HG02943 (cell line): ENCODE results near the gene MSMP.

Source experiments
- ATAC-seq: cut with Tn5 transposase; IDR thresholded peaks from one replicate; pipeline ENCODE4 v1.9.1; 2021; ENCODE audit warnings: mild to moderate bottlenecking, low read depth, moderate library complexity; ENCODE audit not compliant: unreplicated experiment

MSMP gene

GRCh38 chr9:35754264-35754663 lies at the start of gene MSMP:
TSS of gene MSMP (minus strand) at chr9:35754276. CDS start at chr9:35754129, 147 bp downstream.
- no peak for ATAC-seq

DNA sequence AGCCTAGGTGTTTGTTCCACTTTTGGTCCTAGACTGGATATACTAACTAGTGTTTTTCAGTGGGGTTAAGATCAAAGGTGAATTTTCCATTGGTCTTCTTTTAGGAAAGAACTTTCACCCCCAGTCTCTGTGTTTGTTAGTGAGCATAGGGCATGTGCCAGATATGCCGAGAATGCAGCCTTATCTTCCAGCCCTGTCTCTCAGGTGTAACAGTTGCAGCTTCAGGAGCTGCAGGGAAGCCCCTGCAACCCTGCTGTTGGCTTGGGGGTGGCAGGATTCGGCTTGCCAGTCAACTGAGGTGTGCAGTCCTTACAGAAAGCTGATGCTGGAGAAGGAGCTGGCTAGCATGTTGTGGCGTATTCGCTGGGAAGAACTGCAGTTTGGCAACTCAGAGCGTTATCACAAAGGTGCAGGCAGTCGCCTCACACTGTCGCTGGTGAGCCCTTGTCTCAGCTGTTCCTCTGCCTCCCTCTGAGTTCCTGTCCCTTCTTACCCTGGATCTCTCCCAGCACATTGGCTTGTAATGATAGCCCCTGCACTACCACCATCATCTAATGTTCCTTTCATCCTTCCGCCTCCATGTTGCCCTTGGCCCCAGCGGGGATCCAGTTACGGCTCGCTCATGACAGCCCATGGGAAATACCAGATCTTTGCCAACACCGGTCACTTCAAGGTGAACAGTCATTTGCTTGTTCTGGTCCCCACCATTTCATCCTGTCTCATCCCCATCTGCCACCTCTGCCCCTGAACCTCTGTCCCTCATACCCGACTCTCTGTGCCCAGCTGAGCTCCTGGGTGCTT lies 47.5 kb upstream of the MSMP start:
- no peak for ATAC-seq

DNA sequence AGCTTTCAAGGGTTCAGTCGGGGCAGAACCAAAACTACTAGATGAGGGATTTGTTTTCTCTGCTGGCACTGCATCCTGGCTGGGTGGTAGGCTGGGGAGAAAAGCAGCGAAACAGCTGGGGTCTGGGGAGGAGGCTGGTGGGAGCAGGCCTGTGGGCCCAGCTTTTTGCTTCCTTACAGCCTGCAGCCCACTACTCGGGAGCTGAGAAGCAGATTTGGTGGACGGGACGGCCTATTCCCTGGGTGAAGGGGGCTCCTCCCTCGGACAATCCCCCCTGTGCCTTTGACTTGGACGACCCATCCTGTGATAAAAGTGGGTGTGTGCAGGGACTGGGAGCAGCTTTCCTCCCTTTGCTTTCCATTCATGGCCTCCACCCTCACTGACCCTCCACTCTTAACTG lies 46.5 kb upstream of the MSMP start:
- no peak for ATAC-seq

GRCh38 chr9:35798658-35799374 lies 44.7 kb upstream of the MSMP start:
- no peak for ATAC-seq

DNA sequence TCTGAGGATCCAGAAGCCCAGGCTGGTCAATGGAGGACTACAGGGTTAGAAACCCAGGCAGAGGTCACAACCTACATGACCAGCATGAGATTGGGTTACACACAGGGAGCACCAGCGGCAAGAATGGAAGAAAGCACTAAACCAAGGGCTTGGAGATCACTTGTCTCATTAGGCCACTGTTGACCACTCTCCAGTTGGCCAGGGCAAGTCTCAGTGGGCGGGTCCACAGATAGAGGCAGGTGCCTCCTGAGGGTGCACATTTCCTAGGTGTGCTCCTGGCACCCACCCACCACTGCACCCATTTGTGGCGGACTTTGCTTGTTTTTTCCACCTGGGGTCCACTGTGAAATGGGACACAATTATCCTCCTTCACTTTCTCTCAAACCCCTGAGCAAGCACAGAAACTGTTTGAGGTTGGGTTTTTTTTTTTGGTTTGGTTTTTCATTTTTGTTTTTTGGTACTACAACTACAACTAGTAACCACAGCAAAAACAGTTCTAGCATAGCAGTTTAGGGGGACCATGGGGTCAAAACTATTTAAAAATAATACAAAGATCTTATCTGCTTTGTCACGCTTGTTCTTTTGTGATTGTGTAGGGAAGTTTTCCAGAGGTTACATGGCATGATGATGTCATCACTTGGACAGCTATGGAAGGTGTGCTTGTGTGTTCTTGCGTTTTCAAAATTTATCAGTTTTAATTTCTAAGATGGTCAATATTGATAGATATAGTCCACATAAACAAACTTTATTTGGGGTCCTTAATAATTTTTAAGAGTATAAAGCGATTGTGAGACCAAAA lies 43.4 kb upstream of the MSMP start:
- no peak for ATAC-seq

DNA sequence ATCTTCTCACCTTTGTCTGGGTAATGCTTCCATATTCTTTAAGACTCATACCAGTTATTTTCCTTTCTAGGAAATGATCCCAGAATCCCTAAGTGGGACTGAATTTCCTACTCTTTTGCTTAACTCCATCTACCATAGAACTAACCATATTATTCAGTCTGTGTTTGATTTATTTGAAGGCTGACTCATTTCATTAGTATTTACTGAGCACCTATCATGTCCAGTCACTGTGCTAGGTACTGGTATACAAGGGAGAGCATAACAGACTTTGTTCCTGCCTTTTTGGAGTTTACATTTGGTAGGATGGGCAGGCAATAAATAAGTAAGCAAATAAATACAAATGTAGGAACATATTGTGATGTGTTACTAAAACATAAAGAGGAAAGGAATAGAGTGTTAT lies 41.6 kb upstream of the MSMP start:
- ATAC-seq: no peak

GRCh38 chr9:35793461-35793860 lies 39.4 kb upstream of the MSMP start:
- no peak for ATAC-seq

GRCh38 chr9:35792826-35793225 lies 38.8 kb upstream of the MSMP start:
- no peak for ATAC-seq

GRCh38 chr9:35792024-35792813 lies 38.1 kb upstream of the MSMP start:
- ATAC-seq: no peak

GRCh38 chr9:35791297-35791921 lies 37.3 kb upstream of the MSMP start, which contains the start of gene NPR2:
TSS of gene NPR2 (plus strand) at chr9:35791591. CDS start at chr9:35792409, 818 bp downstream.
- no peak for ATAC-seq

GRCh38 chr9:35790385-35791296 lies 36.6 kb upstream of the MSMP start:
- ATAC-seq: no peak

- no peak for ATAC-seq
Measured at GRCh38 chr9:35790025-35790384, 35.9 kb upstream of the MSMP start.

DNA sequence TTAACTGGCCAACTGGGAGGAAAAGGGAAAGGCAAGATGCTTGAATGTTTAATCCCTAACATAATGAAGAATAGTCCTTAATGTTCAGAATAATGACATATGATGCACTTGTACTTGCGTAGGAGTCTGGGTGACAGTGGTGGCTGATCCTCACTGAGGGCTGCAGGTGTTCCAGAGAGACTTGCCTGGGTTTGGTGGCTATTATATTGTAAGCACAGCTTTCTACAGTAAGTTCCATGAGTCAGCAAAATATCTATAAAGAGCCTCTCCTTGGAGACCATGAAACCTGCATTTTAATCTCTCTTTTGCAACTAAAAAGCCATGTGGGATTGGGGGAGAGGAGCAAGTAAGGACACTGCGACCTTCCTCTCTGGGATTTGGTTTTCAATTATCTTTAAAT lies 35.5 kb upstream of the MSMP start:
- no peak for ATAC-seq

GRCh38 chr9:35783418-35783817 lies 29.3 kb upstream of the MSMP start:
- no peak for ATAC-seq

DNA sequence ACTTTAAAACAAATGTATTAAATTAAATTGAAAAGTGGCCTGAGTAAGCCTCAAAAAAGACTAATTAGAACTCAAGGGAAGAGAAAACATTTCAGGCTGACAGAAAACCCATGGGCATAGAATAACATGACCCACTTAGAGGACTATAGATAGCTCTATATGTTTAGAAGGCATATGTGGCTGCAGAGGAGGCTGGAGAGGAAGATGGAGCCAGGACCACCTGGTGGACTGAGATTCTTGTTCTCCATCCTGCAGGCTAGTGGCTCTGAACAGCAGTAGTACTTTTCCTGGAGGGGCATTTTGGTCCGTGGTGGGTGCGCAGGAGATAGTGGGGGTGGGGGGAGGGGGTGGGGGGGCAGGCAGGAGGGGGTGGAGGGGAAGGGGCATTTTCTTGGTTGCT lies 27.0 kb upstream of the MSMP start:
- no peak for ATAC-seq

DNA sequence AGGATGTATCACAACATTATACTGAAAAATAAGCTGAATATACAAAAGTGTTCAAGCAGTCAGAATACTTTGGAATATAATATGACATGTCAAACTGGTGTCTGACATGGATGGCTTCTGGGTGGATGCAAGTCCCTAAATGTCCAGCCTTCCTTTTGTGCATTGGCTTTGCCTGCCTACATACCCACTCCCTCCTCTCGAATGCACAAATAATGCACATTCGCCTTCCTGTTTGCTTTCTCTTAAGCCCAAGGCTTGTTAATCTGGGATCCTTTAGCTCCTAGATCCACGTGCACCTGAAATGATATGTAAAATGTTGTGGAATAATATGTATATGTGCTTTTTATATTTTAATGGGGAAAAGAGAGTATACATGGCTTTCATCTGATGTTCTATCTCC lies 24.4 kb upstream of the MSMP start:
- ATAC-seq: no peak

- no peak for ATAC-seq
Measured at GRCh38 chr9:35776018-35776417, 21.9 kb upstream of the MSMP start.

- ATAC-seq: no peak
Measured at GRCh38 chr9:35774907-35775635, 21.0 kb upstream of the MSMP start.
